Cardiac fibroblast (primary cell): ENCODE measurements around the gene TSC1.

Source experiments
- DNase-seq, 2 donors: peaks; one replicate each; pipeline versions ENCODE4 v3.0.0 to v3.0.0-alpha.2; 2010; ENCODE audit warnings: low read depth in 2 of 2
- H3K4me3 ChIP-seq, 2 donors: replicated peaks in 1 of 2; 1 replicate in 1 of 2; 2 replicates in 1 of 2; pipeline ENCODE4 v1.5.1; 2011; ENCODE audit warnings: low read depth in 2 of 2, low read length in 2 of 2, mild to moderate bottlenecking in 2 of 2, moderate library complexity in 1 of 2
- TF ChIP-seq, protein P1 (sequence below): IDR thresholded peaks from one replicate; pipeline ENCODE4 v1.5.1; 2011; ENCODE audit warnings: low read depth, mild to moderate bottlenecking, low read length, inconsistent platforms

The TSC1 gene

DNA sequence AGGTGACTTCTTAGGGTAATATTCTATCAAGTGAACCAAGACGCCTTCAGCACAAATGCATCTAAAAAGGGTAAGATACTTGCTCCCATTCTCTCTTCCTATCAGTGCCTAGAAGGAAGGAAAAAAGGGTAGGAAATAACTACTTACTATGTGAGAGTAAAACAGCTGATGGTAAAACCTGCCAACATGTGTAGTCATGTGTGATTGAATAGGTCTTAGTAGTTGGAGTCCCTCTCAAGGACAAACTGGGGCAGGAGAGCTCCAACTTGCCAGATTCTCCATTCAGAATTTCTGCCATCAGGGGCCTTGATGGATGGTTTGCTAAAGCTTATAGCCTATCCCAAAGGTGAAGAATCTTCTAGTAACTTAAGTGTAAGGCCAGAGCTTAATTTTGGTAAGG lies 5.2 kb downstream of the TSC1 start:
- TF ChIP-seq, protein P1, sequence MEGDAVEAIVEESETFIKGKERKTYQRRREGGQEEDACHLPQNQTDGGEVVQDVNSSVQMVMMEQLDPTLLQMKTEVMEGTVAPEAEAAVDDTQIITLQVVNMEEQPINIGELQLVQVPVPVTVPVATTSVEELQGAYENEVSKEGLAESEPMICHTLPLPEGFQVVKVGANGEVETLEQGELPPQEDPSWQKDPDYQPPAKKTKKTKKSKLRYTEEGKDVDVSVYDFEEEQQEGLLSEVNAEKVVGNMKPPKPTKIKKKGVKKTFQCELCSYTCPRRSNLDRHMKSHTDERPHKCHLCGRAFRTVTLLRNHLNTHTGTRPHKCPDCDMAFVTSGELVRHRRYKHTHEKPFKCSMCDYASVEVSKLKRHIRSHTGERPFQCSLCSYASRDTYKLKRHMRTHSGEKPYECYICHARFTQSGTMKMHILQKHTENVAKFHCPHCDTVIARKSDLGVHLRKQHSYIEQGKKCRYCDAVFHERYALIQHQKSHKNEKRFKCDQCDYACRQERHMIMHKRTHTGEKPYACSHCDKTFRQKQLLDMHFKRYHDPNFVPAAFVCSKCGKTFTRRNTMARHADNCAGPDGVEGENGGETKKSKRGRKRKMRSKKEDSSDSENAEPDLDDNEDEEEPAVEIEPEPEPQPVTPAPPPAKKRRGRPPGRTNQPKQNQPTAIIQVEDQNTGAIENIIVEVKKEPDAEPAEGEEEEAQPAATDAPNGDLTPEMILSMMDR = no peak
- H3K4me3 ChIP-seq = no peak overlapping the region
- DNase-seq = no peak

DNA sequence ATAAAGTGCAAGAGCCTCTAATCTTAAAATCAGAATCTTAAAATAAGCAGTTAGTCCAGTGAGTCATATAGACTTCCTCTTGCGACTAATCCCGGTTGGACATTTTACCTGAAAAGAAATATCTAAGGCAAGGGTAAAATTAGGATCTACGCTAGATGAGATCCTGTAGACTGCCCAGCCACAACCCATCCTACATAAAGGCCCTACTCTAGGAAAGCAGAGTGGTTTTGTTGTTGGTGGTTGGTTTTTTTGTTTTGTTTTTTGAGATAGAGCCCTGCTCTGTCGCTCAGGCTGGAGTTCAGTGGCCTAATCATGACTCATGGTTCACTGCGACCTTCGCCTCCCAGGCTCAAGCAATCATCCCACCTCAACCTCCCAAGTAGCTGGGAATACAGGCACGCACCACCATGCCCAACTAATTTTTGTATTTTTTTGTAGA lies 6.9 kb downstream of the TSC1 start:
- TF ChIP-seq, protein P1 = no peak
- peak in 1 of 2 donors; percentile 33 for DNase-seq
- H3K4me3 ChIP-seq = no peak overlapping the region

DNA sequence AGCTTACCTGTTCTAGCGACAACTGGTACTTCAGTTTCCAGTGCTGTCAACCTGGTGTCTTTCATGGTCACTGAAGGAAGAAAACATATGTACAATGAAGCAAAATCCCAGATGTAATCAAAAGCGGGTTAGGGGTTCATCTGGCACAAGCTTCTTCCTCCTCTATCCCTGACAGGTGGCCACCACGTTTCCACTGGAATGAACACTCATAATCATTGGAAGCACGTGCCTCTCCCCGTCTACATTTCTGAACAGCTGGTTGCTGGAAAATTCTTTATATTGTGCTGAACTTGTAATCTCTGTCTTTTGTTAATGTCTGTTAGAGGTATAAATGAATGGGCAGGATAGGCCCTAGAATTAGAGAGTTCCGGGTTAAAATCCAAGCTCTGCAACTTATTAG lies 9.4 kb downstream of the TSC1 start:
- TF ChIP-seq, protein P1 = no peak
- no peak overlapping the region for H3K4me3 ChIP-seq
- DNase-seq = no peak

DNA sequence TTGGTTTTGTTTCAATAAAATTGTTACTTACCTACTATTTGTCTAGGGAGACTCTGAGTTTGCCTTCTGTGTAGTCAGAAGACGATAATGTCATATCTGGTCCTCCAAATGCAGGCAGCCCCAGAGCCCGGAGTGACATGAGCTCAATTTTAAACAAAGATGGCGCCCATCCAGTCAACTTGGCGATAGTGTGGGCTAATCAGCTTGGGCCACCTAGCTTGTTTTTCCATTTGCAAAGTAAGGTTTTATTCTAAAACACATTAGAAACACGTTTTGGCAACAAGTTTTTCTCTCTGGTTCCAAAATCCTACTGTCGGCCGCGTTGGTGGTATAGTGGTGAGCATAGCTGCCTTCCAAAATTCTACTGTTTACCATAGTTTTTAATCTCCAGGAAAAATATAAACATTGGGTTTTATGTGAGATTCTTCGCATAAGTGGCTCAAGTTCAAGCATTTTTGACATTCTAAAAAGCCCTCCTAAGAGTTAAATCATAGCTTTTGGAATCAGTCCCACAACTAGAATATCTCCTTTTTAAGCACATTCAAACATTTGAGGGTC lies 13.2 kb downstream of the TSC1 start:
- DNase-seq = no peak
- TF ChIP-seq, protein P1 = no peak
- no peak overlapping the region for H3K4me3 ChIP-seq

DNA sequence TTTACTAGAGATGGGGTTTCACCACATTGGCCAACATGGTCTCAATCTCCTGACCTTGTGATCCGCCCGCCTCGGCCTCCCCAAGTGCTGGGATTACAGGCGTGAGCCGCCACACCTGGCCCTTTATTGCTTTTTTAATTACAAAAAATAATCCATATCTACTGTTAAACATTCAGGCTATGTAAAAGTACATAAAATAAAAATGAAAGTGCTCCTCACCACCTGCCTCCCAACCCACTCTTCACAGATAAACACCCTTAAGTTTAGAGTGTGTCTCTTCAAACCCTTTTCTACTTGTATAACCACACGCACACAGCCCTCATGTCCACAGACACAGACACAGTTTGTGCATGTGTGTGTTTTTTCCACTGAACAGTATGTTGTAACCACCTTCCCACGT lies 16.7 kb downstream of the TSC1 start:
- TF ChIP-seq, protein P1 = no peak
- no peak overlapping the region for H3K4me3 ChIP-seq
- no peak for DNase-seq

DNA sequence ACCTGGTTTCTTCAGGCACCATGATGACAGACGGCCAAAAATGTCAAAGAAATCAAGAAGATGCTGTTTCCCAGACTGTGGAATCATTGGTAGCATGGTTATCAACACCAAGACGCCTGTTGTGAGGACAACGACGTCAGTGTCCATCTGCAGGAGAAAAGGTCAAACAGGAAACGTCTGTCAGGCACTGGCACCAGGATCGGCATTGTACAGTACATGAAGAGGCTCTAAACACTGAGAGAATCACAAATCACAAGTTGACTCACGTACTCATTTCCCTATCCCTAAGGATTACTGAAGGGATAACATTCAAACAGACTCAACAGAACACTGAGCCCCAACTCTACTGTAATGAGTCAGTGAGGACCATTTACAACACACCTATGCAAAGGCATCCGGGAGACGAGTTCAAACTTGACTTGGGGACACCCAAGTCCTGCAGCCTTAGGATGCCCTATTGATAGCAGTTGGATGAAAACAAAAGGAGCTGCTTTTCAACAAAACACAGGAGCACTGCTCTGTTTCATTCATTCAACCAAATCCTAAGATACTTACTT lies 21.0 kb downstream of the TSC1 start:
- TF ChIP-seq, protein P1 = no peak

More for the DNA sequence above, 21.0 kb downstream of the TSC1 start:
- H3K4me3 ChIP-seq = no peak overlapping the region
- DNase-seq = no peak
